BE2C (cell line): ENCODE data around the gene CDH23.

Source experiments
- DNase-seq: peaks from one replicate; pipeline ENCODE4 v3.0.0-alpha.2; 2020
- H3K27me3 ChIP-seq: fragments of 250-450 bp; sonication (Bioruptor Pico); 2 replicates; pipeline ENCODE4 v1.5.1; 2020; ENCODE audit warnings: mild to moderate bottlenecking
- H3K36me3 ChIP-seq: fragments of 250-450 bp; sonication (Bioruptor Pico); 2 replicates; pipeline ENCODE4 v1.5.1; 2020; ENCODE audit warnings: mild to moderate bottlenecking
- H3K4me1 ChIP-seq: fragments of 250-450 bp; sonication (Bioruptor Pico); 2 replicates; pipeline ENCODE4 v1.5.1; 2020
- H3K4me3 ChIP-seq: 2 replicates; pipeline ENCODE4 v1.5.1; 2011; ENCODE audit warnings: low read depth, low read length
- H3K9me3 ChIP-seq: fragments of 250-450 bp; sonication (Bioruptor Pico); 2 replicates; pipeline ENCODE4 v1.5.1; 2020
- TF ChIP-seq, protein P1 (sequence below): IDR thresholded peaks from 2 replicates; pipeline ENCODE4 v1.5.1; 2012; ENCODE audit warnings: mild to moderate bottlenecking, low read depth, low read length

The CDH23 gene

DNA sequence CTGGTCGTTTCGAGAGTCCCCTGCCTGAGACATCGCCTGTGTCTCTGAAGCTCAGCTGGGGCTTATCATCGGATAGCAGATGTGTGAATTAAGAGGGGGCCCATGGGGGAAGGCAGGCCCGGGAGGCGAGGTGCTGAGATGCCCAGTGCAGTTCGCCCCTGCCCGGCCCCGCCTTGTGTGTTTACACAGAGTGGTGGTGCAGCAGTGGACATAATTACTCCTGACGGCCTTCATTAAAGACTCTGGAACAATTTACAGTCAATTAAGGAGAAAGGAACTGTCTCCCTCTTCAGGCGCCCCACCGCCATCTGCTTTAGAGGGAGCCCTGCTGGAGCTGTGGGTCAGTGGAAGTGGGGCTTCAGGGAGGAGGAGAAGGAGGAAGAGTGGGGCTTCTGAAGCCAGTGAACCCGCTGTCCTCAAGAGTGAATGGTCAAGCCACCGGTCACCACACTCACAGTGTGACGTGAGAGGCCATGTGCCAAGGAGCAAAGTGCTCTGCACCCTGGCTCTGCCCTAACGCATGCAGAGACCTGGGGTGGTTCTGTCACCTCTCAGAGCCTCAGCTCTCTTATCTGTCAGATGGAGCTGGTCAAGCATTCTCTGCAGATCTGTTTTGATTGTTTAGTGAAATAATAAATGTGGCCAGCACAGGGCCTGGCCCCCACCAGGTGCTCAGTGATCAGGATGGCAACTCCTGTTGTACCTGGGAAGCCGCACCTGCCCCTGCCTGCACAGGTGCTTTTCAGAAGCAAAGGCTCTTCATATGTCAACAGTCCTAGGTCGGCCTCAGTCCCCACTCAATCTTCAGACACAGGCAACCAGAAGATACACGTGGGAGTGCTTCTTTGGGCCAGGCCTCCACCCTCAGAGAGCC is 65.6 kb downstream of the CDH23 start:
- TF ChIP-seq, protein P1, sequence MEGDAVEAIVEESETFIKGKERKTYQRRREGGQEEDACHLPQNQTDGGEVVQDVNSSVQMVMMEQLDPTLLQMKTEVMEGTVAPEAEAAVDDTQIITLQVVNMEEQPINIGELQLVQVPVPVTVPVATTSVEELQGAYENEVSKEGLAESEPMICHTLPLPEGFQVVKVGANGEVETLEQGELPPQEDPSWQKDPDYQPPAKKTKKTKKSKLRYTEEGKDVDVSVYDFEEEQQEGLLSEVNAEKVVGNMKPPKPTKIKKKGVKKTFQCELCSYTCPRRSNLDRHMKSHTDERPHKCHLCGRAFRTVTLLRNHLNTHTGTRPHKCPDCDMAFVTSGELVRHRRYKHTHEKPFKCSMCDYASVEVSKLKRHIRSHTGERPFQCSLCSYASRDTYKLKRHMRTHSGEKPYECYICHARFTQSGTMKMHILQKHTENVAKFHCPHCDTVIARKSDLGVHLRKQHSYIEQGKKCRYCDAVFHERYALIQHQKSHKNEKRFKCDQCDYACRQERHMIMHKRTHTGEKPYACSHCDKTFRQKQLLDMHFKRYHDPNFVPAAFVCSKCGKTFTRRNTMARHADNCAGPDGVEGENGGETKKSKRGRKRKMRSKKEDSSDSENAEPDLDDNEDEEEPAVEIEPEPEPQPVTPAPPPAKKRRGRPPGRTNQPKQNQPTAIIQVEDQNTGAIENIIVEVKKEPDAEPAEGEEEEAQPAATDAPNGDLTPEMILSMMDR = no peak
- no peaks in the 10 kb centered on the region for H3K9me3 ChIP-seq
- no peaks in the 10 kb centered on the region for H3K36me3 ChIP-seq
- H3K27me3 ChIP-seq = no peaks in the 10 kb centered on the region
- no peaks in the 10 kb centered on the region for H3K4me1 ChIP-seq
- no peak for DNase-seq
- H3K4me3 ChIP-seq = no peak overlapping the region

DNA sequence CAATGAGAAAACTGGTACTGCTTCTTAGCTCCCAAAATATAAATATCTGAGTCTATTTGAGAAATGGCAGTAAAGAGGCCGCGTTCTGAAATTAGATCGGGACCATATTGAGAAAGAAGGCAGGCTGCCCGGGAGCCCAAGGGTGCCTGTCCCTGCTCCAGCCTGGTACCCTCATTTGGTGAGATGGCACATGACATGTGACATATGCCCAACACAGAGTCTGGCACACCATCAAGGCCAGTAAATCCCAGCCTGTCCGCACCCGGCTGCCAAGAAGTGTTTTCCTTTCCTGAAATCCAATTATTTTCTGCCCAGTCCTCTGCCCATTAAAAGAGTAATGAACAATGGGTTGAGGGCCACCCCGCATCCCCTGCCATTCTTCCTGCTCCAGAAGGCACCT is 66.4 kb downstream of the CDH23 start:
- H3K4me3 ChIP-seq = no peak overlapping the region

DNA sequence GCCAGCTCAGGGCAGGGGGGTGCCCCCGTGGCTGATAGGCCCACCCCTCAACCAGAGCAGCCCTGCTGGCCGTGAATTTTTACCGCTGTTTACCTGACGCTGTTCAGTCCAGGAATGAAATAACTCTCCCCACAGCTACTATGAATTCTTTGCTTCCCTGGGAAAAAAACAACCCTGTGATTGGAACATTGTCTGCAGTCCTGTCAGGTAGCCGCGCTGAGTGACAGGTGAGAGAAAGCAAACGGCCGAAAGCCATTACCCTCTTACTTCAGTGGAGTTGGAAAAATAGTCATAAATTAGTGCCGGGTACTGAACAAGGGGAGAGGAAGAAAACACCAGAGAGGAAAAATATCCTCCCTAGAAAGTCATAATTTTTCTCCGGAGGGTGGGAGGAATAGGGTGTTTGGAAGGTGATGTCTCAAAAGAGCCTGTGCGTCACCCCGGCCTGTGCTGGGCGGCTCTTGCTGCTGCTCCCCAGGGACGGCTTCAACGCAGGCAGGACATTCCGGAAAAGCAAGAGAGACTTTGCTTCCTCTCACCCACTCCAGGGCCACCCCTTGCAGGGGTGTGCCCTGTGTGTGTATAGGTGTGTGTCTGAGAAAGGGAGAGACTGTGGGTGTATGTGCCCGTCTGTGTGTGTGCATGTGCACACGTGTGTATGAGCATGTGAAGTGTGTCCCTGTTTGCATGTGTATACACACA is 69.0 kb downstream of the CDH23 start:
- Histone ChIP-seq H3K4me1 (no peaks in the 10 kb centered on the region), H3K27me3 (no peaks in the 10 kb centered on the region), H3K4me3 (no peak overlapping the region), H3K36me3 (no peaks in the 10 kb centered on the region), H3K9me3 (no peaks in the 10 kb centered on the region)
- DNase-seq = no peak
- TF ChIP-seq, protein P1 = no peak

More for the DNA sequence above, 66.4 kb downstream of the CDH23 start:
- no peak for DNase-seq
- no peaks in the 10 kb centered on the region for H3K9me3 ChIP-seq
- TF ChIP-seq, protein P1 = no peak
- no peaks in the 10 kb centered on the region for H3K36me3 ChIP-seq
- no peaks in the 10 kb centered on the region for H3K27me3 ChIP-seq
- H3K4me1 ChIP-seq = no peaks in the 10 kb centered on the region

DNA sequence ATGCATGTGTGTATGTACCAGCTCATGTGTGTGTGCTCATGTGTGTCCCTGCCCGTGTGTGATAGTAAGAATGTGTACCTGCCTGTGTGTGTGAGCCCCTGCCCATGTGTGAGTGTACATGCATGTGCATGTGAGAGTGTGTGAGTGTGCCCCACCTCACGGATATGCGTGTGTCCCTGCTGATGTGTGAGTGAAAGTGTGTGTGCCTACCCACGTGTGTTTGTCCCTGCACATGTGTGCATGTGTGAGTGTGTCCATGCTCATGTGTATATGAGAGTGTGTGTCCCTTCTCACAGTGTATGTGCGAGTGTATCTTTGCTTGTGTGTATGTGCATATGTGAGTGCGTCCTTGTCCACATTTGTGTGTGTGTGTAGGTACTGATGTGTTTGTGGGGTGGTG is 69.6 kb downstream of the CDH23 start:
- Histone ChIP-seq H3K27me3 (no peaks in the 10 kb centered on the region), H3K36me3 (no peaks in the 10 kb centered on the region), H3K4me1 (no peaks in the 10 kb centered on the region), H3K4me3 (no peak overlapping the region), H3K9me3 (no peaks in the 10 kb centered on the region)
- TF ChIP-seq, protein P1 = no peak
- DNase-seq = no peak

DNA sequence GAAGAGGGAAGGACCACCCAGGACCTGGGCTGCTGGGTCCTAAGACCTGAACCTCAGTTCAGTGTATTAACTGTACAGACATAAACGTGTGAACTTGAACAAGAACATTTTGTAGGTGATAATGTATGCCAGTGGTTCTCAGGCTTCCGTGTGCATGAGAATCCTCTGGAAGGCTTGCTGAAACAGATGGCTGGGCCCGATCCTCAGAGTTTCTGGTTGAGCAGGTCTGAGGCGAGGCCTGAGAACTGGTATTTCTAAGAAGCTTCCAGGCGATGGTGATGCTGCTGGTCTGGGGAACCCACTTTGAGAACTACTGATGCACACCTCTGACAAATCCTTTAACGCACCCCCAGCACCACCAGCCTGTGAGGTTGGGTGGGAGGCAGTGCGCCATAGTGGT is 70.4 kb downstream of the CDH23 start:
- H3K4me3 ChIP-seq = no peak overlapping the region
- H3K36me3 ChIP-seq = no peaks in the 10 kb centered on the region
- no peaks in the 10 kb centered on the region for H3K27me3 ChIP-seq
- no peaks in the 10 kb centered on the region for H3K9me3 ChIP-seq
- no peaks in the 10 kb centered on the region for H3K4me1 ChIP-seq
- no peak for DNase-seq
- TF ChIP-seq, protein P1 = no peak
